Right lobe of liver (tissue), 6 donors: ENCODE measurements around the gene ORC1. TPM values are rescaled to one million over a fixed set of nuclear protein-coding genes. Genes with fewer than 3 reads are reported as not detected.

Source experiments
- ATAC-seq, 4 donors: fragments of 200-7000 bp; cut with Tn5 transposase; one replicate each; pipeline ENCODE4 v1.9.1; 2020; ENCODE audit warnings: mild to moderate bottlenecking in 4 of 4, moderate library complexity in 4 of 4
- DNase-seq, 3 donors: peaks; one replicate each; pipeline ENCODE4 v3.0.0-alpha.2; 2020
- H3K27ac ChIP-seq, 3 donors: fragments of 200-600 bp; one replicate each; pipeline ENCODE4 v1.8.0; 2022
- H3K27me3 ChIP-seq, 2 donors: fragments of 200-600 bp; one replicate each; pipeline ENCODE4 v1.8.0; 2022
- H3K36me3 ChIP-seq, 4 donors: fragments of 200-600 bp; sonication (generic) in 1 of 4; one replicate each; pipeline versions ENCODE4 v1.5.1 to v1.8.0; 2017 to 2022; ENCODE audit warnings: control low read depth in 1 of 4
- H3K4me1 ChIP-seq, 4 donors: fragments of 200-600 bp; sonication (generic) in 1 of 4; one replicate each; pipeline versions ENCODE4 v1.5.1 to v1.8.0; 2017 to 2022; ENCODE audit warnings: control low read depth in 1 of 4
- H3K4me3 ChIP-seq, 3 donors: fragments of 200-600 bp; one replicate each; pipeline ENCODE4 v1.8.0; 2022
- H3K9me3 ChIP-seq, 4 donors: fragments of 200-600 bp; sonication (generic) in 1 of 4; one replicate each; pipeline versions ENCODE4 v1.5.1 to v1.8.0; 2017 to 2022; ENCODE audit warnings: control low read depth in 1 of 4
- POLR2A ChIP-seq: fragments of 450-650 bp; IDR thresholded peaks from one replicate; pipeline ENCODE4 v1.6.1; 2017; ENCODE audit warnings: antibody characterized with exemption, mild to moderate bottlenecking
- WGBS: methylation state at CpG from one replicate; pipeline ENCODE4 v1.1.6; 2018; ENCODE audit warnings: low coverage, low lambda C conversion rate; ENCODE audit not compliant: insufficient coverage; ENCODE audit errors: missing lambda C conversion rate; 5-methylcytosine and 5-hydroxymethylcytosine counted together
- intact Hi-C, 2 donors: fragments of 100-400 bp; cut with DNase I; formaldehyde crosslinking; loops; one replicate each; pipeline versions ENCODE4 v1.11.2 to v1.14.1; 2022
- total RNA-seq, 6 experiments: library from RNA; depleted of rRNA in 2 of 6; stranded (reverse); fragments of >200 nt in 2 of 6; fragmentation: NEBNext Ultra II Directional in 3 of 6; extraction: Animal tissue kit (Norgen Biotek cat#: 25700) in 3 of 6; gene quantifications; one replicate each; pipeline versions ENCODE4 v1.1.0 to v1.2.4, GENCODE V29; 2016 to 2023
- TF ChIP-seq, protein P1 (sequence below), 4 donors: fragments of 200-600 bp in 3 of 4; fragments of 450-650 bp in 1 of 4; IDR thresholded peaks; one replicate each; pipeline versions ENCODE4 v1.5.1 to v1.8.0; 2016 to 2022; ENCODE audit warnings: antibody characterized with exemption in 4 of 4, mild to moderate bottlenecking in 2 of 4
- donor health status: DM: no; HTN: yes; CAD: no.
- donor health status: DM: no; HTN: no; CAD: no.
- donor health status: DM: no; HTN: no; CAD: no.
- donor health status: DM: no; HTN: yes; CAD: no.
- donor health status: DM: no; HTN: yes; CAD: no.

The ORC1 gene
- total RNA-seq, 6 experiments from 2014 or later = 0.11 to 4.0 (median 0.45) TPM

- H3K4me1 ChIP-seq = peaks cover 0 to 6% (median 2%) of the 10 kb centered on the region in 4 donors
- TF ChIP-seq, protein P1, sequence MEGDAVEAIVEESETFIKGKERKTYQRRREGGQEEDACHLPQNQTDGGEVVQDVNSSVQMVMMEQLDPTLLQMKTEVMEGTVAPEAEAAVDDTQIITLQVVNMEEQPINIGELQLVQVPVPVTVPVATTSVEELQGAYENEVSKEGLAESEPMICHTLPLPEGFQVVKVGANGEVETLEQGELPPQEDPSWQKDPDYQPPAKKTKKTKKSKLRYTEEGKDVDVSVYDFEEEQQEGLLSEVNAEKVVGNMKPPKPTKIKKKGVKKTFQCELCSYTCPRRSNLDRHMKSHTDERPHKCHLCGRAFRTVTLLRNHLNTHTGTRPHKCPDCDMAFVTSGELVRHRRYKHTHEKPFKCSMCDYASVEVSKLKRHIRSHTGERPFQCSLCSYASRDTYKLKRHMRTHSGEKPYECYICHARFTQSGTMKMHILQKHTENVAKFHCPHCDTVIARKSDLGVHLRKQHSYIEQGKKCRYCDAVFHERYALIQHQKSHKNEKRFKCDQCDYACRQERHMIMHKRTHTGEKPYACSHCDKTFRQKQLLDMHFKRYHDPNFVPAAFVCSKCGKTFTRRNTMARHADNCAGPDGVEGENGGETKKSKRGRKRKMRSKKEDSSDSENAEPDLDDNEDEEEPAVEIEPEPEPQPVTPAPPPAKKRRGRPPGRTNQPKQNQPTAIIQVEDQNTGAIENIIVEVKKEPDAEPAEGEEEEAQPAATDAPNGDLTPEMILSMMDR (IDR thresholded peaks at IDR 0.05) = no peak
- TF ChIP-seq POLR2A = no peak
- DNase-seq (no peak), ATAC-seq (no peak)
- H3K27ac ChIP-seq = no peak overlapping the region
- 78% methylated on average over 5 of the region's 5 CpGs for WGBS
- H3K4me3 ChIP-seq = no peak overlapping the region
- no peaks in the 10 kb centered on the region for H3K27me3 ChIP-seq
- H3K36me3 ChIP-seq = peaks cover 0 to 14% (median 3%) of the 10 kb centered on the region in 4 donors
- no peaks in the 10 kb centered on the region for H3K9me3 ChIP-seq
- intact Hi-C loops = no loop called here
Measured at GRCh38 chr1:52367272-52367671, 37.0 kb downstream of the ORC1 start.

GRCh38 chr1:52366517-52366827 lies 37.8 kb downstream of the ORC1 start:
- Histone ChIP-seq H3K4me1 (peaks cover 0 to 6% (median 2%) of the 10 kb centered on the region in 4 donors), H3K27me3 (no peaks in the 10 kb centered on the region), H3K27ac (peak overlapping the region in 2 of 3 donors; percentile 88 to 93), H3K9me3 (no peaks in the 10 kb centered on the region), H3K4me3 (peak overlapping the region; percentile 79 to 99 (median 91)), H3K36me3 (peaks cover 0 to 22% (median 7%) of the 10 kb centered on the region in 4 donors)
- intact Hi-C loops = no loop called here
- WGBS = 23% methylated on average over 7 of the region's 8 CpGs
- DNase-seq (no peak), ATAC-seq (no peak)
- TF ChIP-seq POLR2A = no peak
- TF ChIP-seq, protein P1 (IDR thresholded peaks at IDR 0.05) = no peak

DNA sequence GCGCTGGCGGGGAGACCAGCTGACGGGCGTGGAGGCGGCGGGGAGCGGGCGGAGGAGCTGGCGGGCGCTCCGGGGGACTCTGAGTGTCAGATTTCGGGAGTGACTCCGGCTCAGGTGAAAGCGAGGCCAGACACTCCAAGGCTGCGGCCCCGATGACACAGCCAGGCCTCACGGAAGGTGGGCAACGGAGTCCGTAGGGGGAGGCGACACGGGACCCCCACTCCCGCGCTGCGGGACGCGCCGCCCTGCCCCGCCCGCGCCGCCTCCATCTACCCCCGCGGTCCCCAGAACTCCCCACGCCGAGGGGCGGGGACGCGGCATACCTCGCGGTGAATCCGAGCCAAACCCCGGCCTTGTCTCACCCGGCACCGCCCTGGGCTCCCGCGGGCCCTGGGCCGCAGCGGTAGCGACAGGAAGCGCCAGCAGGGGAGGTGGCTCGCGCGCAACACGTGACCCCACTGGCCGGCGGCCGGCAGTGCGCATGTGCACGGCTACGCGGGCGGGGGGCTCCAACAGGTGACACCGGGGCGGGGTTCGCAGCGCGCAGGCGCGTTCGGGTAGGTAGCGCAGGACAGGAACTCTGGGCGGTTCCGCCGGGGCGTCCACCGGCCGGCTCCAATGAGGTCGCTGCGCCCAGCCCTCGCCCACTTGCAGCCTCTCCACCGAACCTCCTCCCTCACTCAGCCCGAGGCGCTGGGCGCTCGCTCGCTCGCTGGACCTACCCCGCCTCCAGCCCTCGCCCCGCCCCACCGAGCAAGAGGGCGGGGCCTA lies 38.3 kb downstream of the ORC1 start, which contains the start of gene CC2D1B:
CC2D1B (minus strand) TSS at position 460 of the 771 bp plus-strand sequence. CDS start 1,585 bp downstream, outside the sequence.
- Histone ChIP-seq H3K36me3 (peaks cover 0 to 27% (median 9%) of the 10 kb centered on the region in 4 donors), H3K27me3 (no peaks in the 10 kb centered on the region), H3K4me3 (peak within 1 kb of the TSS; percentile 79 to 99 (median 91)), H3K9me3 (no peaks in the 10 kb centered on the region), H3K4me1 (peaks cover 0 to 6% (median 2%) of the 10 kb centered on the region in 4 donors), H3K27ac (peak within 1 kb of the TSS; percentile 60 to 93 (median 88))
- intact Hi-C loops = no loop called here
- DNase-seq (peak; percentile 100), ATAC-seq (peak; percentile 92 to 98 (median 94))
- peak; percentile 96 for TF ChIP-seq POLR2A
- TF ChIP-seq, protein P1 (IDR thresholded peaks at IDR 0.05) = peak in 2 of 4 donors; percentile 16 to 46
- WGBS = 0% methylated on average over 6 of the region's 92 CpGs

DNA sequence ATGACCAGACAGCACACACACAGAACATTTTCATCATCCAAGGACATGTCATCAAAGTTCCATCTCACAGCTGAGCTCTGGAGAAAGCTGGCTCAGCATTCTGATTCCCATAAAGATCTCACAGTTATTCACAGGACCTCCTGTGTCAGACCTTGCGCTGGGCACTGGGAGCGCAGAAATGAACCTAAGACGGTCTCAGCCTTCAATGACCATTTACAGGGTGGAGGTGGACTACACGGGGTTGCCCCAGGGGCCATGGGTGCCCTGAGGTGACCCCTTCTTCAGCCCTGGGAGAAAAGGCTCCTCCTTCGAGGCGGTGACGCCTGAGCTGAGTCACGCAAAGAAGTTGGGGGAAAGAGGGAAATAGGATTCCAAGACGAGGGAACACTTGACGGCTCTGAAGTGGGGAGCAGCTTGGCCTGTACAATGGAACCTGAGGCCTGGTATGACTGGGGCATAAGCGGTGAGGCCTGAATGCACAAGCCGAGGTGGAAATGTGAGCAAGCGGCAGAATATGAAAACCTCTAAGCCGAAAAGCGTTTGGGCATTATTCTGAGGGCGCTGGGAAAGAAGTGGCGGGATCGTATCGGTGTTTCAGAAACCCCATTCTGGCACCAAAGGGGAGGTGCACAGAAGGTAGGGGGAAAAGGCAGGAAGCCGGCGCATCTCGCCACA lies 39.0 kb downstream of the ORC1 start:
- Histone ChIP-seq H3K36me3 (peaks cover 0 to 33% (median 13%) of the 10 kb centered on the region in 4 donors), H3K27ac (peak overlapping the region; percentile 60 to 93 (median 88)), H3K4me1 (peaks cover 0 to 6% (median 2%) of the 10 kb centered on the region in 4 donors), H3K27me3 (no peaks in the 10 kb centered on the region), H3K4me3 (peak overlapping the region; percentile 79 to 99 (median 91)), H3K9me3 (no peaks in the 10 kb centered on the region)
- ATAC-seq = peak in 1 of 4 donors; percentile 5
- WGBS = 11% methylated on average over 18 of the region's 22 CpGs
- TF ChIP-seq POLR2A = no peak
- TF ChIP-seq, protein P1 (IDR thresholded peaks at IDR 0.05) = no peak
- intact Hi-C loops = no loop called here
- DNase-seq = peak in 1 of 3 donors; percentile 44
